ENCODE results near the gene PANK4. TPM values are rescaled to one million over a fixed set of nuclear protein-coding genes. Genes with fewer than 3 reads are reported as not detected.

The PANK4 gene
- total RNA-seq, 1 experiment from 2014 or later = 32.2 TPM

- H3K9me3 Mint-ChIP-seq = no peaks in the 10 kb centered on the region; a peak in 2 of 5 replicates
- H3K27me3 Mint-ChIP-seq (ENCODE audit: low read depth) = peaks cover 56% of the 10 kb centered on the region
- Histone ChIP-seq H3K4me1 (ENCODE audit: insufficient read depth, low read length) (peaks cover 2% of the 10 kb centered on the region; the same call in 1 of the 2 replicates), H3K56ac (ENCODE audit: insufficient read length, low read depth, low read length) (no peak overlapping the region), H3T11ph (ENCODE audit: low read length) (no peak overlapping the region), H4K5ac (ENCODE audit: insufficient read length, low read depth, low read length) (no peak overlapping the region), H3K14ac (ENCODE audit: insufficient read depth, low read length) (no peak overlapping the region), H2AK5ac (ENCODE audit: insufficient read length, low read length) (no peak overlapping the region), H3K9ac (ENCODE audit: extremely low read depth, insufficient read length, low read length) (no peak overlapping the region), H4K91ac (ENCODE audit: insufficient read length, low read depth, low read length) (no peak overlapping the region), H3K23ac (ENCODE audit: insufficient read length, low read depth, low read length) (no peak overlapping the region), H4K20me1 (ENCODE audit: control insufficient read depth, insufficient read depth, insufficient read length) (no peaks in the 10 kb centered on the region), H3K18ac (ENCODE audit: insufficient read length, low read depth, low read length) (no peak overlapping the region), H3K79me1 (ENCODE audit: insufficient read depth, low read depth, low read length, poor library complexity, severe bottlenecking) (peaks cover 16% of the 10 kb centered on the region), H2BK15ac (ENCODE audit: low read depth, low read length) (no peak overlapping the region), H2AFZ (ENCODE audit: low read length) (no peak overlapping the region), H4K8ac (replicated peaks; ENCODE audit: insufficient read length, low read depth, low read length) (no peak overlapping the region), H3K79me2 (ENCODE audit: insufficient read depth, low read length) (peaks cover 25% of the 10 kb centered on the region; the same call in 1 of the 2 replicates), H3K27ac (ENCODE audit: insufficient read length, low read depth, low read length) (no peak overlapping the region), H3K23me2 (ENCODE audit: insufficient read length, low read depth, low read length, poor library complexity, severe bottlenecking) (peaks cover 11% of the 10 kb centered on the region), H2BK5ac (ENCODE audit: insufficient read length, low read length) (no peak overlapping the region), H2BK120ac (ENCODE audit: low read depth, low read length, poor library complexity, severe bottlenecking) (no peak overlapping the region), H3K4me2 (ENCODE audit: insufficient read depth, insufficient read length, low read length) (no peak overlapping the region), H3K27me3 (ENCODE audit: insufficient read depth, low read length) (peaks cover 36% of the 10 kb centered on the region; the same call in 1 of the 2 replicates), H3K9me3 (ENCODE audit: control insufficient read depth, low read depth, low read length) (no peaks in the 10 kb centered on the region), H2BK20ac (ENCODE audit: low read depth, low read length, poor library complexity, severe bottlenecking) (no peak overlapping the region), H2BK12ac (ENCODE audit: insufficient read length, low read depth, low read length) (no peak overlapping the region), H3K4ac (ENCODE audit: low read depth, low read length) (no peak overlapping the region)
- peaks cover 25 to 29% of the 10 kb centered on the region in 2 experiments for H3K4me1 Mint-ChIP-seq
- peaks cover 4 to 6% (median 4%) of the 10 kb centered on the region in 3 experiments; a peak in 6 of 7 replicates for H3K36me3 Mint-ChIP-seq (ENCODE audit: insufficient read depth in 1 of 3, low read depth in 3 of 3)
- no peak overlapping the region for H3K27ac Mint-ChIP-seq
- no peak for TF ChIP-seq CTCF (conservative IDR thresholded peaks at IDR 0.05)
- DNase-seq = no peak
- 0 out of 5 replicates have a peak overlapping the region, but pooled peaks of 1 of the 2 experiments have one; percentile 69 for H3K4me3 Mint-ChIP-seq
- WGBS (ENCODE audit: extremely low coverage, insufficient read length, low lambda C conversion rate) = no CpG with 5 or more reads among the region's 4 CpGs
These were observed 1.1 kb upstream of the PANK4 start for GRCh38 chr1:2527556-2527860.
